Stimulated activated memory B cell treated with anti-CD40 and anti-IgM and Interleukin-4, amounts not matched to agents 10 μg/mL and 1 μg/mL and 100 μg/mL, for 72 hours (primary cell): ENCODE results near the gene SUPT5H.

Experiments used
- ATAC-seq: fragments of 150-1000 bp; cut with Tn5 transposase; 2 replicates; pipeline ENCODE4 v1.10.0; 2021
- H3K27ac Mint-ChIP-seq: one replicate; pipeline ENCODE4 v1.8.0; 2022; ENCODE audit warnings: mild to moderate bottlenecking, mixed read lengths
- H3K27me3 Mint-ChIP-seq: one replicate; pipeline ENCODE4 v1.8.0; 2022; ENCODE audit warnings: mixed read lengths
- H3K36me3 Mint-ChIP-seq: one replicate; pipeline ENCODE4 v1.8.0; 2022; ENCODE audit warnings: mixed read lengths
- H3K4me1 Mint-ChIP-seq: one replicate; pipeline ENCODE4 v1.8.0; 2022; ENCODE audit warnings: mixed read lengths
- H3K4me3 Mint-ChIP-seq: one replicate; pipeline ENCODE4 v1.8.0; 2022; ENCODE audit warnings: mild to moderate bottlenecking, moderate library complexity, mixed read lengths
- H3K9me3 Mint-ChIP-seq: one replicate; pipeline ENCODE4 v1.8.0; 2022; ENCODE audit warnings: mixed read lengths

Gene SUPT5H

GRCh38 chr19:39481676-39482075, 36.3 kb downstream of the SUPT5H start:
- H3K27ac Mint-ChIP-seq: peak overlapping the region; percentile 91
- peaks cover 24% of the 10 kb centered on the region for H3K4me1 Mint-ChIP-seq
- no peaks in the 10 kb centered on the region for H3K27me3 Mint-ChIP-seq
- no peak for ATAC-seq
- peak overlapping the region; percentile 90 for H3K4me3 Mint-ChIP-seq
- peaks cover 30% of the 10 kb centered on the region for H3K36me3 Mint-ChIP-seq
- no peaks in the 10 kb centered on the region for H3K9me3 Mint-ChIP-seq

- Mint-ChIP-seq H3K4me3 (no peak overlapping the region), H3K27ac (no peak overlapping the region), H3K27me3 (no peaks in the 10 kb centered on the region), H3K9me3 (no peaks in the 10 kb centered on the region), H3K4me1 (peaks cover 24% of the 10 kb centered on the region), H3K36me3 (peaks cover 31% of the 10 kb centered on the region)
- ATAC-seq: no peak
Observed at GRCh38 chr19:39483141-39483540, 37.8 kb downstream of the SUPT5H start.

- no peak for ATAC-seq
- no peaks in the 10 kb centered on the region for H3K27me3 Mint-ChIP-seq
- peaks cover 41% of the 10 kb centered on the region for H3K36me3 Mint-ChIP-seq
- no peak overlapping the region for H3K4me3 Mint-ChIP-seq
- H3K4me1 Mint-ChIP-seq: no peaks in the 10 kb centered on the region
- H3K9me3 Mint-ChIP-seq: no peaks in the 10 kb centered on the region
- H3K27ac Mint-ChIP-seq: no peak overlapping the region
Observed at GRCh38 chr19:39489756-39490155, 44.4 kb downstream of the SUPT5H start.

- Mint-ChIP-seq H3K9me3 (no peaks in the 10 kb centered on the region), H3K4me3 (no peak overlapping the region), H3K27ac (no peak overlapping the region), H3K4me1 (no peaks in the 10 kb centered on the region), H3K36me3 (peaks cover 25% of the 10 kb centered on the region), H3K27me3 (no peaks in the 10 kb centered on the region)
- no peak for ATAC-seq
Observed at GRCh38 chr19:39492225-39492624, 46.8 kb downstream of the SUPT5H start.

- Mint-ChIP-seq H3K27me3 (peaks cover 1% of the 10 kb centered on the region), H3K27ac (no peak overlapping the region), H3K36me3 (peaks cover 23% of the 10 kb centered on the region), H3K4me3 (no peak overlapping the region), H3K4me1 (peaks cover 3% of the 10 kb centered on the region), H3K9me3 (no peaks in the 10 kb centered on the region)
- ATAC-seq: no peak
Observed at GRCh38 chr19:39492788-39493187, 47.4 kb downstream of the SUPT5H start.

GRCh38 chr19:39494661-39495060, 49.3 kb downstream of the SUPT5H start:
- Mint-ChIP-seq H3K4me1 (peaks cover 22% of the 10 kb centered on the region), H3K36me3 (peaks cover 7% of the 10 kb centered on the region), H3K9me3 (no peaks in the 10 kb centered on the region), H3K27me3 (peaks cover 19% of the 10 kb centered on the region), H3K4me3 (no peak overlapping the region), H3K27ac (no peak overlapping the region)
- ATAC-seq: no peak

GRCh38 chr19:39496063-39496462, 50.7 kb downstream of the SUPT5H start:
- Mint-ChIP-seq H3K4me3 (no peak overlapping the region), H3K4me1 (peaks cover 26% of the 10 kb centered on the region), H3K27ac (no peak overlapping the region), H3K27me3 (peaks cover 31% of the 10 kb centered on the region), H3K9me3 (no peaks in the 10 kb centered on the region), H3K36me3 (no peaks in the 10 kb centered on the region)
- no peak for ATAC-seq

- Mint-ChIP-seq H3K4me1 (peaks cover 26% of the 10 kb centered on the region), H3K4me3 (no peak overlapping the region), H3K27ac (no peak overlapping the region), H3K27me3 (peaks cover 31% of the 10 kb centered on the region), H3K9me3 (no peaks in the 10 kb centered on the region), H3K36me3 (no peaks in the 10 kb centered on the region)
- ATAC-seq: no peak
Observed at GRCh38 chr19:39497701-39497995, 52.3 kb downstream of the SUPT5H start.

- H3K36me3 Mint-ChIP-seq: no peaks in the 10 kb centered on the region
- H3K27me3 Mint-ChIP-seq: peaks cover 35% of the 10 kb centered on the region
- no peaks in the 10 kb centered on the region for H3K9me3 Mint-ChIP-seq
- peak overlapping the region; percentile 61 for H3K4me3 Mint-ChIP-seq
- ATAC-seq: peak; percentile 62
- peak overlapping the region; percentile 40 for H3K27ac Mint-ChIP-seq
- peaks cover 28% of the 10 kb centered on the region for H3K4me1 Mint-ChIP-seq
Observed at GRCh38 chr19:39497996-39498797, 52.8 kb downstream of the SUPT5H start.

GRCh38 chr19:39498798-39499642, 53.6 kb downstream of the SUPT5H start, which contains the start of gene DLL3:
TSS of gene DLL3 (plus strand) at chr19:39498947. CDS start at chr19:39498975, 28 bp downstream.
- Mint-ChIP-seq H3K27me3 (peaks cover 43% of the 10 kb centered on the region), H3K9me3 (no peaks in the 10 kb centered on the region), H3K36me3 (no peaks in the 10 kb centered on the region), H3K4me1 (peaks cover 36% of the 10 kb centered on the region), H3K27ac (peak within 1 kb of the TSS; percentile 40), H3K4me3 (peak within 1 kb of the TSS; percentile 65)
- peak; percentile 49 for ATAC-seq

GRCh38 chr19:39499932-39500331, 54.5 kb downstream of the SUPT5H start:
- Mint-ChIP-seq H3K27ac (peak overlapping the region; percentile 27), H3K27me3 (peaks cover 52% of the 10 kb centered on the region), H3K9me3 (no peaks in the 10 kb centered on the region), H3K4me3 (peak overlapping the region; percentile 35), H3K4me1 (peaks cover 36% of the 10 kb centered on the region), H3K36me3 (no peaks in the 10 kb centered on the region)
- no peak for ATAC-seq

GRCh38 chr19:39500543-39500942, 55.2 kb downstream of the SUPT5H start:
- no peak overlapping the region for H3K4me3 Mint-ChIP-seq
- ATAC-seq: no peak
- H3K4me1 Mint-ChIP-seq: peaks cover 36% of the 10 kb centered on the region
- no peaks in the 10 kb centered on the region for H3K9me3 Mint-ChIP-seq
- H3K36me3 Mint-ChIP-seq: no peaks in the 10 kb centered on the region
- no peak overlapping the region for H3K27ac Mint-ChIP-seq
- H3K27me3 Mint-ChIP-seq: peaks cover 59% of the 10 kb centered on the region

- Mint-ChIP-seq H3K4me3 (no peak overlapping the region), H3K36me3 (no peaks in the 10 kb centered on the region), H3K27me3 (peaks cover 67% of the 10 kb centered on the region), H3K9me3 (no peaks in the 10 kb centered on the region), H3K27ac (no peak overlapping the region), H3K4me1 (peaks cover 39% of the 10 kb centered on the region)
- ATAC-seq: no peak
Observed at GRCh38 chr19:39501340-39501739, 56.0 kb downstream of the SUPT5H start.

- H3K27me3 Mint-ChIP-seq: peaks cover 71% of the 10 kb centered on the region
- H3K36me3 Mint-ChIP-seq: no peaks in the 10 kb centered on the region
- no peak overlapping the region for H3K27ac Mint-ChIP-seq
- no peaks in the 10 kb centered on the region for H3K9me3 Mint-ChIP-seq
- ATAC-seq: peak; percentile 42
- H3K4me3 Mint-ChIP-seq: peak overlapping the region; percentile 15
- H3K4me1 Mint-ChIP-seq: peaks cover 47% of the 10 kb centered on the region
Observed at GRCh38 chr19:39502640-39503417, 57.4 kb downstream of the SUPT5H start.

- no peaks in the 10 kb centered on the region for H3K9me3 Mint-ChIP-seq
- H3K4me3 Mint-ChIP-seq: peak overlapping the region; percentile 73
- no peak overlapping the region for H3K27ac Mint-ChIP-seq
- H3K27me3 Mint-ChIP-seq: peaks cover 42% of the 10 kb centered on the region
- H3K4me1 Mint-ChIP-seq: peaks cover 30% of the 10 kb centered on the region
- no peak for ATAC-seq
- H3K36me3 Mint-ChIP-seq: no peaks in the 10 kb centered on the region
Observed at GRCh38 chr19:39506598-39506943, 61.2 kb downstream of the SUPT5H start.
